ENCODE results near the gene C3orf85.
"Not testable (repeated sequence)": the region's sequence is repeated elsewhere in the genome, so short reads cannot be mapped to it uniquely, and the experiment has no call there.

C3orf85 gene

GRCh38 chr3:109136523-109136922 is at the start of gene C3orf85:
C3orf85 (plus strand) TSS chr3:109136719; CDS start chr3:109136848, 129 bp downstream.
- in situ Hi-C loops (cut with HindIII; ENCODE audit: low sequenced_read_pairs): no loop called here

GRCh38 chr3:109089265-109089664 is 47.3 kb upstream of the C3orf85 start:
- in situ Hi-C loops (cut with HindIII; ENCODE audit: low sequenced_read_pairs): no loop called here

DNA sequence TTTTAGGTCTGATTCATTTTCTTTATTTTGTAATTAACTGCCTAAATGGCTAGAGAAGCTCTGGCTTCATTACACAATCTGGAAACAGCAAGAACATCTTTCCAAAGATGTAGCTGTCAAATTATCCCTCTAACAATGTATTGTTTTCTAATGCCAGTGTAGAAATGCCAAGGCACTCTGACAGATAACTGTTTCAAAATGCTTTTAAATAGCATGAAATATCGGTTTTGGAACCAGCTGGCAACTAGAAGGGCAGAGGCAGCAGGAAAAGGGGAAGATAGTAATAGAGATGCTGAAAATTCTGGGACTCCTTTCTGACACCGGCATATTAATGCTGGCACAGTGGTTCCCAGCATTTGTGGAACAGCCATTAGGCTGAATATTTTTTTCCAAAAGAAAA is 44.7 kb upstream of the C3orf85 start:
- in situ Hi-C loops (cut with HindIII; ENCODE audit: low sequenced_read_pairs): no loop called here

- in situ Hi-C loops (cut with HindIII; ENCODE audit: low sequenced_read_pairs): no loop called here
Observed at GRCh38 chr3:109093561-109093960, 43.0 kb upstream of the C3orf85 start.

DNA sequence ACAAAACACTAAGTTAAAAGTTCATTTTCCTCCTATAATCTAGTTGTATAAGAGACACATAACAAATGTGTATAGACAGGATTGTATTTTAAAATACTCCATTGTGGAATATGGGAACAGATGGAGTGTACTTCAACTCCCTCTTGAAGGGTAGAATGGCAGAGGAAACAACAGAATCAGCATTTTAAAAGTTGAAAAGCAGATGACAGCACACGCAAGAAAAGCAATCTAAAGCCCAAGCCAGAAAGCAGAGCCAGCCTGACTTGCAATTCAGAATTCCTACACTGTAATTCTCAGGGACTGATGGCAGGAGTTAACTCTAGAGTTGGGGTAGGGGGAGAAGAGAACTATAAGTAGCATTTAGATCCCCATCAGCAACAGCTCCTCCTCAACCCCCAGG is 41.4 kb upstream of the C3orf85 start:
- in situ Hi-C loops (cut with HindIII; ENCODE audit: low sequenced_read_pairs): no loop called here

DNA sequence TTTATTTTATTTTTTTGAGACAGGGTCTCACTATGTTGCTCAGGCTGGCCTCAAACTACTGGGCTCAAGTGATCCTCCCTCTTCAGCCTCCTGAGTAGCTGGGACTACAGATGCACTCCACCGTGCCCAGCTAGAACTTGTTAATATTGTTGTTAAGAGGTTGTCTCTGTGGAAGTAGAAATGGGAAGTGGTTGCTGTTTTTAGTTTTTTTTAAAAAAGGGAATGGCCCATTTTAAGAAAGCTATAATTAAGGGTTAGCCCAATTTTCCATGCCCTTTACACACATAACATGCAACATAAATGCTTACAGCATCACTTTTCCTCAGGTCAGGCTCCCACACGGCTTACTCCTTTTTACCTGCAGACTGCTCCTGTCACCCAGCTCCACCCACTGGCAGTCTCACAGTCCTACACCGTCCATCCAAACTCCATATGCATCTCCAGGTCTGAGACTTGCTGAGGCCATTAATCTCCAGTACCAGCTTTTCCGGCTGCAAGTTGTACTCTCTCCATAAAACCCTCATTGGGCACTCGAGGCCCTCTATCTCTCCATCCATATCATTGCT is 38.4 kb upstream of the C3orf85 start:
- in situ Hi-C loops (cut with HindIII; ENCODE audit: low sequenced_read_pairs): no loop called here

DNA sequence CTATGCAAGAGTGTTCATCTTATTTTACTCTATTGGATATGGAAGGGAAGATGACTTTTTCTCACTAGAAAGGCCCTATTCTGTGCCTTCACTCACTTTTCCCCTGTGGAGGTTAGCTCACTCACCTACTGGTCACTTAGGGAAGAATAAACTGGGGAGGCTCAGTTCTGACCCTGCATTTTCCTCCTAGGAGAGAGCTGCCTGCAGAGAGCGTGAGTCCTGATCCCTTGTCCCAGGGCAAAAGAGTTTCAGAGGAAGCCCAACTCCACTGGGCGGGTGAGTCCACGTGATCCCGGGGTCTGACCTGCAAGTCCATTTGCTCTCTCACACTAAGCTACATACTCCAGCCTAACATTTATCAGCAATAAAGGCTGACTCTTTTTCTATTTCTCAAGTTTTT is 26.9 kb upstream of the C3orf85 start:
- in situ Hi-C loops (cut with HindIII; ENCODE audit: low sequenced_read_pairs): no loop called here

DNA sequence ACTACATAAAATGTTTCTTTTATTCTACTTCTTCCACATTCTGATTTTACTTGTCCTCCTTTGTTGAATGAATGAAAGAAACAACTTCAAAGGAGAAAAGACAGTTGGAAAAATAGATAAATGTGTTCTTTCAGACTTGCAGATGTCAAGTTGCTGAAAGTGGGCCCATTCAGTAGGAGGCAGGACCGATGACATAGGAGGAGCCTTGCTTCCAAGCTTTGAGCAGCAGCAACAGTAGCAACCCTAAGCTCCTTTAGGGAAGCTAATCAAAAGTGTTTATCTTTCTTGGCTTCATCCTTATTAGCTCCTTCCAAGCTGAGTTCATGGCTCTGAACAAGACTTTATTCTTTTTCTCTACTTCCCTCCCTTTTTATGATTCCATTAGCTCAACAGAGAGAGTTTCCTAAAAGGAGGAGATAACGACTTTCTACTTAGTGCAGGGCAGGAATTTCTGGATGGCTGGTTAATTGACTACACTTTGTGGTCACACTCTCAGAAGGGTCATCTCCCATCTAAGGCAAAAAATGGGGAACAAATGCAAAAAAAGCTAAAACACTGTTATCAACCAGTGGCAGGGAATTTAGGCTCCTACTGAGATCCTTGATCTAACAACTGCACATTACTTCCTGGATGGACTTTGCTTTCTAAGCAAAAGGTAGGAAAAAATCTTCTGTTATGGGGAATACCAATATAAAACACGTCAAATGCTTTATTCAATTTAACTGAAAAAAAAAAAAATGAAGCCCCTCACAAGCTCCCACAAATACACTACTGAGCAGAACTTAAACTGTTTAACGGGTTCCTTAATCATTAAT is 23.4 kb upstream of the C3orf85 start:
- in situ Hi-C loops (cut with HindIII; ENCODE audit: low sequenced_read_pairs): no loop called here

GRCh38 chr3:109114746-109115145 is 21.8 kb upstream of the C3orf85 start:
- in situ Hi-C loops (cut with HindIII; ENCODE audit: low sequenced_read_pairs): no loop called here

DNA sequence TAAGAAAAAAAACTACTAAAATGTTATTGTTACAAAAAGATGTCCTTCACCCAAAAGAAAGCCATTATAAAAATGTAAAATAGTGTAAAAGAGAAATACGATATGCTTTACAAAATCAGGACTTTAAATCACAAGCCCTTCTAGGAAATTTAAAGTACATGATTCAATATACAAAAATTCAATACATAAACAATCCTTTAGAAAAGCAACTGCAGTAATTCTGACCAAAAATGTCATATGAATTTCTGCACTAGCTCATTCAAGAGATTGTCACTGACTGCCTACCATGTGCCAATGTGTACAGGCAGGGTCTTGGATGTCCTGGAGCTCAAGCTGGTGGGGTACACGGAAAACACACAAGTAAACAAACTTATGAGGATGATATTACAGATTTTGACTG is 21.1 kb upstream of the C3orf85 start:
- in situ Hi-C loops (cut with HindIII; ENCODE audit: low sequenced_read_pairs): no loop called here

DNA sequence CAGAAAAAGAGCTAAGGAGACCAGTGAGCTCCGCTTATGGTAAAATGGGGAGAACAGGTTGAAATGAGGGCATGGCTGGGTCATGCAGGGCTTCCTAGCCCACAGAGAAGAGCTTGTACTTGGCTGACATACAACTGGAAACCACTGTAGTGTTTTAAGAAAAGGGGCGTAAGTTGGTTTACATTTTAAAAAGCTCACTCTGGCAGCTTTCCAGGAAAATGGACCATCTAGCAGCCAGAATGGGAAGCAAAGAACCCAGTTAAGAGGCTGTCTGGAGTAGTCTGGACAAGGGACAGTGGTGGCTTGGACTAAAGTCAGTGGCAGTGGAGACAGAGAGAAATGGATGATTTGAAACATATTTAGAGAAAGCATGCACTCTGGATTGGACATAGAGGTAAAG is 20.5 kb upstream of the C3orf85 start:
- in situ Hi-C loops (cut with HindIII; ENCODE audit: low sequenced_read_pairs): no loop called here

- in situ Hi-C loops (cut with HindIII; ENCODE audit: low sequenced_read_pairs): no loop called here
Observed at GRCh38 chr3:109117939-109118338, 18.6 kb upstream of the C3orf85 start, which contains the start of gene MORC1. MORC1 (minus strand) TSS chr3:109118134; CDS start chr3:109118059, 75 bp downstream.

GRCh38 chr3:109118584-109118983 is 17.9 kb upstream of the C3orf85 start:
- in situ Hi-C loops (cut with HindIII; ENCODE audit: low sequenced_read_pairs): no loop called here

DNA sequence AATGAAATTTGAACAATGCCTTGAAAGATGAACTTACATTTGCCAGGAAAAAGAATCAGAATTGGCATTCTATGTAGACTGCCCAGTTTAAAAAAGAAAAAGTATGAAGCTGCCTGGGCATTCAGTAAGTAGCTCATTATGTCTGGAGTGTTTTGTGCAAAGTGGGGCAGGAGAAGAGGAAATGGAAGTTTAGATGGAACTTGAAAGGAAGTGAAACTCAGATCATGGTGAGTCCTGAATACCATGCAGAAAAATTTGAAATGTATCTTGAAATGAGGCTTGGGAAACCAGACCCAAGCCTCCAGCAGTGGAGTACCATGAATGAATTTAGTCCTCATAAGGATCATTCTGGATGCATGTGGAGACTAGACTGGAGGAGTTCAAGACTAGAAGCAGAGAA is 13.8 kb upstream of the C3orf85 start:
- in situ Hi-C loops (cut with HindIII; ENCODE audit: low sequenced_read_pairs): no loop called here

DNA sequence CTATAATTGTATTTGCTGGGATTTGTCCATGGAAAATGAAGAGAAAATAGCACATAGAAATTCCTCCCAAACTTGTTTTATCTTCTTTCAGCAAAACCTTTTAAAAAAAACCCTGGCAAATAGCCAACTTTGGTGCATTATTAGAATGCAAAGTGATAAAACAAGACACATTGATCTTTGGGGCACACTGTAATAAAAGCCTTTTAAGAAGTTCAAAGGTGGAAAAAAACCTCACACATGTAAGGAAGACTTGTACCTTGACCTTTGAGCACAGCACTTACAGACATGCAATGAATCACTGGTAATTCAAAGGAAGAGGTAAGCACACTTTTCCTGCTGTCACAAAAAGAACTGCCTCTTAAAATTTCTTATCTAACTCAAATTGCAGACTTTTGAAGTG is 10.6 kb upstream of the C3orf85 start:
- in situ Hi-C loops (cut with HindIII; ENCODE audit: low sequenced_read_pairs): no loop called here

GRCh38 chr3:109127553-109127952 is 9.0 kb upstream of the C3orf85 start:
- in situ Hi-C loops (cut with HindIII; ENCODE audit: low sequenced_read_pairs): no loop called here

DNA sequence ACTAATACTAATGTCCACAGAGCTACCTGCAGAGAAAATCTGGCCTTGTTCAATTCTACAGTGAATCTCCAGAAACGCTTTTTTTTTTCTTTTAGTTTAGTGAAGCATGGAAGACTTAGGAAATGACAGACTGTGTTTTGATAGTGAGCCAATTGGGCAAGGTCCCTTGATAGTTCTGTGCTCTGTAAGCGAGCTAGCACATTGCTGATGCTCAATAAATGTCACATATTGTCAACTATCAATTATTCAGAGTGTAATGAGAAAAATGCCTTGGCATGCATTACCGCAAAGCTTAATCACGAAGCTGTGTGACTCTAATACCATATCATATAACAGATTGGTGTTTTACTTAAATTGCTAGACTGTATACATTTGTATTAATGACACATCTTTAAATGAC is 5.2 kb upstream of the C3orf85 start:
- in situ Hi-C loops (cut with HindIII; ENCODE audit: low sequenced_read_pairs): no loop called here

DNA sequence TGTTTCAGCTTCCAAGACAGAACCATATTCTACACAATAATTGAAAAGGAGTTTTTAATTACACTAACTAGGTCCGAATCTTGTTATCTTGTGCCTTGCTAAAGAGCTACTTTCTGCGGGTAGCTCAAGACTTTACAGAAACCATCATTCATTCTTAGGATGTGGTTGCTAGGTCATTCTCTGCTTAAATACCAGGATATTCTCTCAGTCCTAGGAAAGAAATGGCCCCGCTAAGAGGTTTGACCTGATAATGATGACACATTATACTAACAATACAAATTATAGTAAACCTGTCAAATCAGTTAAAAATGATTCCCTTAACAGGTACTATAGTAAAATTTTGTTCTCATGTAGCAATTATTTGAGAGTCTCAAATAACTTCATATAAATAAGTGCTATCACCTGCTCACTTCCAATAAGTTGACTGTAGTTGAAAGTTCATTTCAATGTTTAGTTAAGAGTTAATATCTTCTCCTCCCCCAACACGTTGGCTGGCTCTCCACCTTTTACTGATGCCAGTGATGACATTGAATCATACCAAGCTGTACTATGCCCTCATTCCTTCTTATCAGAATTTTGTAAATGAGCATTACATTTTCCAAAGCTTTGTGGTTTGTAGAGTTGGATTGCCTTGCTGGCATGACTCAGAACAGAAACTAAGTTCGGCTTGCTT is 3.6 kb upstream of the C3orf85 start:
- in situ Hi-C loops (cut with HindIII; ENCODE audit: low sequenced_read_pairs): no loop called here

DNA sequence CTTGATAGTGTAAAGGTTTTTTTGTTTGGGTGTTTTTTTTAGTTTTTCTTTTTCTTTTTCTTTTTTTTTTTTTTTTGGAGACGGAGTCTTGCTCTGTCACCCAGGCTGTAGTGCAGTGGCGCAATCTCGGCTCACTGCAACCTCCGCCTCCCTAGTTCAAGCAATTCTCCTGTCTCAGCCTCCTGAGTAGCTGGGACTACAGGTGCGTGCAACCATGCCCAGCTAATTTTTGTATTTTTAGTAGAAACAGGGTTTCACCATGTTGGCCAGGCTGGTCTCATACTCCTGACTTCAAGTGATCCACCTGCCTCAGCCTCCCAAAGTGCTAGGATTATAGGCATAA is 3.1 kb upstream of the C3orf85 start:
- in situ Hi-C loops (cut with HindIII; ENCODE audit: low sequenced_read_pairs): not testable (repeated sequence)

DNA sequence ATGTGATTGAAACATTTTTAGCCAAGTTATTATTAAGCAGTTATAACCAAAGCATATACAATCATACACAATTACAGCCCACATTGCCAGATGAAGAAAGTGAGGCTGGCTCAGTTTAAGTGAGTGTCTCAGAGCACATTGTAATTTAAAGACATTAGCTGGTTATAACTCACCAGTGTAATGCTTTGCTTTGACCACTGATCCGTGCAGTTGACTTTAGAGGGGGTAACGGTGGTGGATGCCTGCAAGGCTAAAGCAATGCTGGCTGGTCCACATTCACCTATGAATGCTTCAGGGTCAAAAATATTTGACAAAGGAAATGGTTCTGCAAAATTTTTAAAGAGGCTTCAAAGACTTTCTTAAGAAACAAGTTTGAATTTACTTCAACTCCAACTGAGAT is 1.2 kb downstream of the C3orf85 start:
- in situ Hi-C loops (cut with HindIII; ENCODE audit: low sequenced_read_pairs): no loop called here

GRCh38 chr3:109140318-109140717 is 3.8 kb downstream of the C3orf85 start:
- in situ Hi-C loops (cut with HindIII; ENCODE audit: low sequenced_read_pairs): no loop called here

DNA sequence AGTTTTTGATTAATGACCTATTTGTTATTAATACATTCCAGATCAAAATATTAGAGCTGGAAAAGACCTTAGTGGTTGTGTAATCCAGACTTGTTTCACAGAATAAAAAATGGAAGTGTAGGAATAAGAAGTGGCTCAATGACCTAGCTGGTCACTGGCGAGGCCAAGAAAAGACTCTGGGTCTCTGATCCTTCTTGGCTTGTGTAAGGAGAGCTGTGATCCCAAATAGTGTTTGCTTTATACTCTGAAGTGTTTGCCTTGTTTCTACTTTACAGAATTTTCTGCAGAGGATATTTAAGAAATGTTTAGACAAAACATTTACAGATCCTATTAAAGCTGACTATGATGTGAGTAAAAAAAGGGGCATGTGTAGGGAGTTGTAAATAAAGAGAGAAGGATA is 7.1 kb downstream of the C3orf85 start:
- in situ Hi-C loops (cut with HindIII; ENCODE audit: low sequenced_read_pairs): no loop called here

All from endothelial cell of hepatic sinusoid (primary cell).